Central memory CD4-positive, alpha-beta T cell (primary cell): ENCODE measurements around the gene OR5A2.
A peak's percentile ranks its signal among the peaks of the same experiment; 100 is the strongest.
"Not testable (repeated sequence)": the region's sequence is repeated elsewhere in the genome, so short reads cannot be mapped to it uniquely, and the experiment has no call there.

Experiments
- DNase-seq: peaks from one replicate; pipeline ENCODE4 v3.0.0; 2022
- total RNA-seq, 3 experiments: gene quantifications; one replicate each; lab custom pipeline; 2026; lab: John Stamatoyannopoulos, UW

The OR5A2 gene, protein sequence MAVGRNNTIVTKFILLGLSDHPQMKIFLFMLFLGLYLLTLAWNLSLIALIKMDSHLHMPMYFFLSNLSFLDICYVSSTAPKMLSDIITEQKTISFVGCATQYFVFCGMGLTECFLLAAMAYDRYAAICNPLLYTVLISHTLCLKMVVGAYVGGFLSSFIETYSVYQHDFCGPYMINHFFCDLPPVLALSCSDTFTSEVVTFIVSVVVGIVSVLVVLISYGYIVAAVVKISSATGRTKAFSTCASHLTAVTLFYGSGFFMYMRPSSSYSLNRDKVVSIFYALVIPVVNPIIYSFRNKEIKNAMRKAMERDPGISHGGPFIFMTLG
- total RNA-seq: 0 to 0.04 (median 0) reads per million in 3 experiments

DNA sequence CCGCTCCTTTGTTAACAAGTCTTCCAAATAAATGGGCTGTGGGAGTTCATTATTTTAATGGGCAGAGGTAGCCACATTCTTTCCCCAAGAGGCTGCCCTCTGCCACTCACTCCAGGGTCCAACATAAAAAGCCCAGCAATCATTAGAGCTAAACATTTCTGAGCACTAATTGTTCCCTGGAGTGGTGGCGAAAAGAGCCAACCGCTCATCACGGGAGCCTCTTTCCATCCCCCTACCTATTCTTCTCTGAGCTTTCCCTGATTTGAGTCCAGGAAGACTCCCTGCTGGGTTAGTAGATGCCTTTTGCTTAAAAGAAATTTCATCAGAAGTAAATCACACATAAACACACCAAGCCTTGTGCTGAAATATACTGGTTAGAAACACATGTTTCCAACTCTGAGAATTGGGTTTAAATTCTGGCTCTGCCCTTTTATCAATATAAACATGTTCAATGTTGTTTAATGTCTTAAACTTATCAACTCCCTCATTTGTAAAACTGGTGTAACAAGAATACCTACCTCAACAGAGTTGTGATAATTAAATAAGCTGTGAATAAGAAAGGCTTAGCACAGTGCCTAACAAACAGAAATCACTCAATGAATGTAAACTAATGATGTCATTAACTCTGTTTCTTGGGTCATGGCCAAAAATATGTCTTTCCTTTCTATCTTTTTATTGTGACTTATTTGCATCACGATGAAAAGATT is at the start of gene OR5A2:
Gene OR5A2 (minus strand): TSS at position 53 of the 707 bp plus-strand sequence. CDS start 3,460 bp downstream, outside the sequence.
- no peak for DNase-seq

DNA sequence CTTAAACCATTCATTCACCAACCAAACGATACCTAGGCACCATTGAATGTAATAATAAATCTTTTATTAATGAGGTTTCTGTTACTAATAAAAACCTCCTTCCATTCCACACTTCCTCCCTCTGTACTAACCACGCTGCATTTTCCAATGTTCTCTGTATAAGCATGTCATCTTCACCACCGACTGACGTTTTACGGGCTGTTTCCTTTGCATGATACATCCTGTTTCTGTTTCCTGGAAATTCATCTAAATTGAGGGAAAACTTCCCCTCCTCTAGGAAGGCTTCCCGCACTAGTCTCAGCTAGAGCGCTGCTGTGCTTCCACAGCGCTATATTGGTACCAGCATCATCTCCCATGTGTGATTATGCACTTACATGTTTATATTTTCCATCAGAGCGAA is 49.0 kb upstream of the OR5A2 start:
- DNase-seq: no peak

DNA sequence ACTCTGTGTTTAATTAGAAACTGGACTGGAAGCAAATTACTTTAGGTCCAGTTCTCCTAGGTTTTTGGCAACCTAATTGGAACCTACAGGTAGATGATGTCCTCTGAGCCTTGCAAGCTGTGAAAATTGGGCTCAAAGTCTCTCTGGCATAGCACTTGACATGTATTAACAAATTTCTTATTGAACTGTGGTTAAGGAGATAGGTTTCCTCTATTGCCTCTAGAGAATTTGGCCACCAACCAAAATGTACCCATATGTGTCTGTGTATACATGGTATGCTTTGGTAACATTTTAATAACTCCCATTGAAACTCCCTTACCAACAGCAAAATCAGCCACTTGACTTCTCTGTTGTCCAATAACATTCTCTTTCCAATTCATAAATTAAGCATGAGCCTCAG is 46.8 kb upstream of the OR5A2 start, which contains the start of gene OR4D10:
Gene OR4D10 (plus strand): TSS at position 301 of the 400 bp plus-strand sequence. CDS start 4,115 bp downstream, outside the sequence.
- no peak for DNase-seq

DNA sequence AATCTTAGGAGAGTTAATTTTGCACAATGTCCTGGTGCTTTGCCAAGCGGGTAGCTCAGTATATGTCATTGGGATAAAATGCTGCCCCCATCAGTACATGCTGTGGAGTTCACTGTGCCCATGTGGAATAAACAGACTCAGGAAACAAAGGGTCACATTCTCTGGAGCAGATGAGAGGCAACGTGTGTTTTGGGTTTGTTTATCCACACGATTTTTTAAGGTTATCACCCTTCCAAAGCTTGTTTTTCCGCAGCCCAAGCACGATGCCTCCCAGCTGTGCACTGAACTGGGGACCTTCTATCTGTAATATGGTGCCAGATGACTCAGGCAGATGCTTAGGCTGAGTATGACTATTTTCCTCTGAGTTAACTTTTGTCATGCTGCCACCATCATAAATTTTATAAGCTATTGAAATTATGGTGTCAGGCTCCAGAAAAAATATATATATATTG is 37.0 kb upstream of the OR5A2 start:
- DNase-seq: no peak

DNA sequence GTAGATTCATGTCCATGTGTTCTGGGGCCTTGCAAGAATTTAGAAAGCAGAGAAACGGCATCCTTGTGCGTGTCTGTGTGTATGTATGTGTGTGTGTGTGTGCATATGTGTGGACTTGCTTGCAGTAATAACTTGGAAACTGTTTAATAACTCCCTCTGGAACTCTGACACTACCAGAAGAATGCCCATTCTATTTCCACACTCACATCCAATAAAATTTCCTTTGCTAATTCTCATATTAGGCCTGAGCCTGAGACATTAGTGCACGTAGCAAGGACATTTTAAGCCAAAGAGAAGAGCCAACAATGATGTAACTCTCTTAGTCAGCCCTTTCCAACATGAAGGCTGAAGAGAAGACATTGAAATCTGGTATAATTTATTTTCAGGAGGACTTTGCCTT is 33.7 kb upstream of the OR5A2 start:
- DNase-seq: no peak

DNA sequence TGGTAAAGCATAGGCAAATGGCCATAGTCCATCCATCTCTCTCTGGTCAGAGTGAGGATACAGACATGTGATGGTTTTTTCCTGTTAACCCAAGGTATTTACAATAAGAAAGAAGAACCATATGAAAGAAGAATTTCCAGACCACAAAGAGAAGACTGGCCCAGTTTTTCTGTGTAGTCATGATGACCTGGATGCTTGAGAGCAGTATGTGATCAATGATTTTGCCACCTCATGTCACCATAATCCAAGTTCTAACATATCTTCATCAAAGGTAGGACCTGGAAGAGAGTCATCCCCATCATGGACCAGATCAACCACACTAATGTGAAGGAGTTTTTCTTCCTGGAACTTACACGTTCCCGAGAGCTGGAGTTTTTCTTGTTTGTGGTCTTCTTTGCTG is 30.4 kb upstream of the OR5A2 start, which contains the start of gene OR4D6:
Gene OR4D6 (plus strand): TSS at position 301 of the 400 bp plus-strand sequence. CDS start 0 bp downstream, at position 301.
- no peak for DNase-seq

DNA sequence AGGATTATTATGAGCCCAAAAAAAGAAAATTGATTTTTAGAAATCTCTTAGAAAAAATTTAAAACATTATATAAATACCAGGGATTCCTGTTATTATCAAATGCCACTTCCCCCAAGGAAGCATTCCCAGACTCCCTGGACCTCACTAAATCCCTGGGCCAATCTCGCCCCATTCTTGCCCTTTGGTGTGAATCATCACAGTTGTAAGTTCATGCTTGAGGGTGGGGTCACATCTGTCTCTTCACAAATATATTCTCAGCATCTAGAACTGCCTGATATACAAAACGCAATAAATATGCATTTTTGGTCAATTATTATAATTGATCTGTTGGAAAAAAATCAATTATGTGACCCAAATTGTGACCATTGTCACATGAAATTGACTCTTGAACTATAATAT is 22.3 kb upstream of the OR5A2 start:
- no peak for DNase-seq

DNA sequence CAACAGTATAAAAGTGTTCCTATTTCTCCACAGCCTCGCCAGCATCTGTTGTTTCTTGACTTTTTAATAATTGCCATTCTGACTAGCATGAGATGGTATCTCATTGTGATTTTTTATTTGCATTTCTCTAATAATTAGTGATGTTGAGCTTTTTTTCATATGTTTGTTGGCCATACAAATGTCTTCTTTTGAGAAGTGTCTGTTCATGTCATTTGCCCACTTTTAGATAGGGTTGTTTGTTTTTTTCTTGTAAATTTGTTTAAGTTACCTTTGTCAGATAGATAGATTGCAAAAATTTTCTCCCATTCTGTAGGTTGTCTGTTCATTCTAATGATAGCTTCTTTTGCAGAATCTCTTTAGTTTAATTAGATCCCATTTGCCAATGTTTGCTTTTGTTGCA is 19.4 kb upstream of the OR5A2 start:
- DNase-seq: not testable (repeated sequence)

DNA sequence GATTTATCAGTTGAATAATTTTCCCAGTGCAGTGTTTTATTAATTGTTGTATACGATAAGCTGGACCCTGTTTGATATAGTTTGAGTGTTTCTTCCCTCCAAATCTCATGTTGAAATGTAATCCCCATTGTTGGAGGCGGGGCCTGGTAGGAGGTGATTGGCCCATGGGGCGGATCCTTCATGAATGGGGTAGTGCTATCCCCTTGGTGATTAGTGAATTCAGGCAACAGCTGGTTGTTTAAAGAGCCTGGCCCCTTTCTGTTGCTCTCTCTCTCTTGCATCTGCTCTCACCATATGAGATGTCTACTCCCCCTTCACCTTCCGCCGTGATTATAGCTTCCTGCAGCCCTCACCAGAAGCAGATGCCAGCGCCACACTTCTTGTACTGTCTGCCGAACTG is 11.6 kb upstream of the OR5A2 start:
- DNase-seq: no peak

DNA sequence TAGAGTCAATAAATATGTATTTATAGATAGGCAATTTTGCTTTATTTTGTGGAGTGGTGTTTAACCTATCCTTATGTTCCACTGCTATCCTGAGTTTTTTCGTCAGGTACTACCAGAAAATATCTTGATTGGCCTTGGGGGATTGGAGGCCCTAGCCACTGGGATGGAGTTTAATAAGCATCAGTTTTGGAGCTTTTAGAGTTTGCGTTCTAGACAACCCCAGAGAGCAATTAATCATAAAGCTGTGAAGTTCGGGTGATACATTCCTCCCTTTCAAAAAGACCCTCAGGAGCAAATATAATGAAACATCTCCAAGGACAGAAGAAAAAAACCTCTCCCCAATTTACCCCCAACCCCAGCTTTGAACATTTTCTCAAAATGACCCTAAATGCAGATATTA is 10.0 kb upstream of the OR5A2 start, which contains the start of gene OR5A1:
Gene OR5A1 (plus strand): TSS at position 301 of the 400 bp plus-strand sequence. CDS start 6,700 bp downstream, outside the sequence.
- DNase-seq: no peak

DNA sequence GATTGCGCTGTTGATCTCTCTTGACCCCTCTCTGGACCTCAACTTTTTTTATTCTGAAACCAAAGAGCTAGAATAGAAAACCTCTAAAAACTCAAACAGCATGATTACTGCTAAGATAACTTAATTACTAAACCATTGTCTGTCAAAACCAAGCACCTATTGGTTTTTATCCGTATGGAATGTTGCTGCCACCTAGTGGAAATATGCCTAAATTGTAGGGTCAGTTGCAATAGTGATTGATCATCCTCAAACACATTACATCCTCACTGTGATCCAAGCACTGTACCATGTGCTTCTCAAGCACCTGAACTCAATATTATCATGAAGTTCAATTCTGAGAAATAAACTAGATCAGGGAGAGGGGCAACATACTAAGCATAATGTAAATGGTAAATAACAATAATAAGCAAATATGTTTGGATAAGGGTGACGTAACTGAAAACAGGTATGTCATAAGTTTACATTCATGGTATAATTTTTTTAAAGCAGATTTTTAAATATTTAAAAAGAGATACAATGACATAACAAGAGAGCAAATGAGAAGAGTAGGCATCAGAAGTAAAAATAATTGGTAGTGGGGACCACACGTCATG is 3.8 kb upstream of the OR5A2 start:
- peak; percentile 50 for DNase-seq

DNA sequence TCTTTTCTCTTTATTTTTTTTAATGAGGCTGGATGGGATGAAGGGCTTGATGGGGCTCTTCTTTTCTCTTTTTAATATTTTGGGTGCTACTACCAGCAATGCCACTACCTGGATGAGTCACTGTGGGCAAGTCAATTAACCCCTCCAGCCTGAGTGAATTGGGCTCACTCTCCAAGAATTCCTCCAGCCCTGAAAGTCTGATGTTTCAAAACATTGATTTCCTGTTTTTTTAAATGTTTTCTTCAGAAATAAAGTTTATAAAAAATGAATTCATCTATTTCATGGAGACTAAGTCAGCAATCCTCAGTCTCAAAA is 812 bp upstream of the OR5A2 start:
- DNase-seq: no peak

DNA sequence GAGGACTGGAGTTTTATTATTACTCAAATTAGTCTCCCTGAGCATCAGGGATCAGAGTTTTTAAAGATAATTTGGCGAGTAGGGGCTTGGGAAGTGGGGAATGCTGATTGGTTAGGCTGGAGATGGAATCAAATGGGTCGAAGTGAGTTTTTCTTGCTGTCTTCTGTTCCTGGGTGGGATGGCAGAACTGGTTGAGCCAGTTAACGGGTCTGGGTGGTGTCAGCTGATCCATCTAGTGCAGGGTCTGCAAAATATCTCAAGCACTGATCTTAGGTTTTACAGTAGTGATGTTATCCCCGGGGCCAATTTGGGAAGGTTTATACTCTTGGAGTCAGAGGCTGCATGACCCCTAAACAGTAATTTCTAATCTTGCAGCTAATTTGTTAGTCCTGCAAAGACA is 1.1 kb downstream of the OR5A2 start:
- DNase-seq: no peak

DNA sequence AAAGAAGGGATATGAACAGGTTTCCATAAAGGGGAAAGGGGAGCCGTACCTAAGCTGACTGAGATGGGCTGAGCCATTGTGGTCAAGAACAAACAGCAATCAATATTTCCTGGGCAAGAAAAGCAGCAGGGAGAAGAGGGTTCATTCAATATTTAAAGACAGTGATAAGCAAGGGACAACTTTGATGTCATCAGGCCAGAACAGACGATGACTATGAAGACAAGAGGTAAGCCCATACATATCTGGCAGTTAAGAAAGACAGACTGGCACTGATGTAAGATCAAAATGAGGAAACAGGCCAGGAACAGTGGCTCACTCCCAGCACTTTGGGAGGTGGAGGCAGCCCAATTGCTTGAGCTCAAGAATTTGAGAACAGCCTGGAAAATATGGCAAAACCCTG is 2.4 kb downstream of the OR5A2 start:
- DNase-seq: no peak

DNA sequence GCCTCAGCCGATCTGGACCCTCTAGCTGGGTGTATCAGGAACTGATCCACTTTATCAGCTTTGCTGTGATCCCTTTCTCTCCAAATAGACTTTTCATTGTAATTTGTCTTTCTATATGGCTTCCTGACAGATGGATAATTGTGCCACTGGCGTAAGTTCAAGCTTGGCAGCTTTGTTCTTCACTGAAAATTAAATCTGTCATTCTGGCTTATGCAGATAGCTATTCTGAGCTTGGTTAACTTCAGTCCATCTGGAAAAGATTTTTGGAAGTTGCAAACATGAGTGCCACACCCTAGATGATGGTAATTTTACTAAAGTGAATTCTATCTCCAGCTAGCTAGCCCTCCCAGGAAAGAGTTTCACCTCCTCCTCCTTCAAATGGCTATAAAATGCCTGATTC is 8.1 kb downstream of the OR5A2 start:
- DNase-seq: no peak

DNA sequence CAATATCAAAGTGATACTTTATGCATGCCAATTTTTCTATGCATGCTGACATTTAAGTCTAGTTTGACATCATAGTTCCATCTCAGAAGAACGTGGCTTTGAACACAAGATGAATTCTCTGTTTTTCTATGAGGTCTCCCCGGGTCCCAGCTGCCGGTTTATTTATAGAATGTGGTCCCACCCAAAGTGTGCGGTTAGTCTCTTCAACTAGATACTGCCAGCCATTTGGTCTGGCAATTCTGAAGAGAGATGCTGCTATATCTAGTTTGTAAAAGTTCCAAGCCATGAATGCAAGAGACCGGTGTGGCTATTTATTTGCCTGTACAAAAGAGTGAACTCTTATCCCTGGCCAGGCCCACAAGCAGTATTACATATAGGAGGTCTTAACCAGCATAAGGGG is 9.2 kb downstream of the OR5A2 start:
- DNase-seq: no peak

DNA sequence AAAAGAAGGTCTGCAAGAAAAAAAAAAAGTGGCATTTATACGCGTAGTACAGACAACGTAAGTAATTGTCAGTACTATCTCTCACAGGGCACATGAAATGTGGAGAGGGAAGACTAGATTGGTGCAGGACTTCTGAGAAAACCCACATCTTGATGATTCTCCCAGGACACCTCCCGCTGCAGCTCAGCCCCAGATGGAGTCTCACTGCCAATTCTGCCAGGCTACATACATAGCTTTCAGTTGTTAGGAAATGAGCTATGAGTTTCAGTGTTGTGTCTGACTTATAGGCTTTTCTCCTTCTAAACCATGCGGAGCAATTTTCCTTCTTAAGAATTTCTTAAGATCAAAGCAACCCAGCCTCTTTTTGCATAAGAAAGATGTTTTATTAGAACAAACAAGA is 9.6 kb downstream of the OR5A2 start:
- DNase-seq: no peak

DNA sequence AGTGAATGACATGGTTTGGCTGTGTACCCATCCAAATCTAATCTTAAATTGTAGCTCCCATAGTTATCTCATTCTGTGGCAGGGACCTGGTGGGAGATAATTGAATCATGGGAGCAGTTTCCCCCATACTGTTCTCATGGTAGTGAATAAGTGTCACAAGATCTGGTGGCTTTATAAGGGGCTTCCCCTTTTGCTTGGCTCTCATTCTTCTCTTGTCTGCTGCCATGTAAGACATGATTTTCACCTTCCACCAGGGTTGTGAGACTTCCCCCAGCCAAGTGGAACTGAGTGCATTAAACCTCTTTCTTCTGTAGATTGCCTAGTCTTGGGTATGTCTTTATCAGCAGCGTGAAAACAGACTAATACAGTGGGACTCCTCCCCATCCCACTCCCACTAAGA is 11.1 kb downstream of the OR5A2 start:
- no peak for DNase-seq

DNA sequence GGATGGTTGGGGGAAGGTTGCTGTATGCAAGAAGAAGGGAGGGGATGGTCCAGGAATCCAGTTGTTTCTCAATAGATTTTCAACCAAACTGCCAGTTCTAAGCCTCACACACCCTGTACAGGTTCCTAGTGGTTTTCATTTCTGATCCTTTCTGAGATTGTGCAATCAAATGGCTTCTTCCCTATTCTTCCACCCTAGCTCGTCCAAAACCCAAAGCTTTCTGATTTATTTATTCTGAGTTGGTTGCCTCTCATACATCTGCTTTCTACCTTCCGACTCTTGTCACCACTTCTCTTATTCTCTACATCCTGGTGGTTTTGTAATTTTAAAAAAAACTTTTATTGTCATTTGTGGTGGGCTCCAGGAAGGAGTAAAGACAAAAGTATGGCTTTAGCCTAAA is 12.6 kb downstream of the OR5A2 start:
- no peak for DNase-seq

DNA sequence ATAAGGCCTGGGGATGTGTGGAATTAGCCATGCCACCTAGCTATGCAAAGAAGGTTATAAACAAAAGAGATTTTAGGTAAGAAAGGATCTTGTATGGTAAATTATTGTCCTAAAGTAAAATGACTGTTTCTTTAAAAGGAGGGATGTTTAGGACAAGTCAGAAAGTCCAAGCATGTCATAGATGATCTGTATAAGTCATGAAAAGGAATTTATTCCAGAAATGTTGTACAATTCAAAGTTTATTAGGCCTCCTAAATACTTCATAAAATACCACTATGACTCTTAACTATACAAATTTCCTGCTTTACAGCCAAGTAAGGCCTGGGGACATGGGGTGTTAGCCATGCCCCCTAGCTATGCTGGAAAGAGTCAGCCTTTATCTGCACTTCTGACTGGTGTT is 22.7 kb downstream of the OR5A2 start:
- no peak for DNase-seq

DNA sequence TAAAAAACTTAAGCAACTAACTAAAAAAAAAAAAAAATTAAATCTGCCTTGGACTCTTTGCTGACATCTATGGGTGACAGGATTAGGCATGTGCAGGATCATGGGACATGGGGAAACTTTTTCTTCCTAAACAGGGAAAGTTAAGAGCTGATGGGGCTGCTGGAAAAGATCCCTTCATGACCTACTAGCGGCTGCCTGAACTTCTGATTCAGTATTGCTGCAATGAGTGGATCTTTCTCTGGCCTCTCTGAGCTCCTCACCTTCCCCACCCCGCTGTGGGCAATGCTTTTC is 25.0 kb downstream of the OR5A2 start:
- no peak for DNase-seq

DNA sequence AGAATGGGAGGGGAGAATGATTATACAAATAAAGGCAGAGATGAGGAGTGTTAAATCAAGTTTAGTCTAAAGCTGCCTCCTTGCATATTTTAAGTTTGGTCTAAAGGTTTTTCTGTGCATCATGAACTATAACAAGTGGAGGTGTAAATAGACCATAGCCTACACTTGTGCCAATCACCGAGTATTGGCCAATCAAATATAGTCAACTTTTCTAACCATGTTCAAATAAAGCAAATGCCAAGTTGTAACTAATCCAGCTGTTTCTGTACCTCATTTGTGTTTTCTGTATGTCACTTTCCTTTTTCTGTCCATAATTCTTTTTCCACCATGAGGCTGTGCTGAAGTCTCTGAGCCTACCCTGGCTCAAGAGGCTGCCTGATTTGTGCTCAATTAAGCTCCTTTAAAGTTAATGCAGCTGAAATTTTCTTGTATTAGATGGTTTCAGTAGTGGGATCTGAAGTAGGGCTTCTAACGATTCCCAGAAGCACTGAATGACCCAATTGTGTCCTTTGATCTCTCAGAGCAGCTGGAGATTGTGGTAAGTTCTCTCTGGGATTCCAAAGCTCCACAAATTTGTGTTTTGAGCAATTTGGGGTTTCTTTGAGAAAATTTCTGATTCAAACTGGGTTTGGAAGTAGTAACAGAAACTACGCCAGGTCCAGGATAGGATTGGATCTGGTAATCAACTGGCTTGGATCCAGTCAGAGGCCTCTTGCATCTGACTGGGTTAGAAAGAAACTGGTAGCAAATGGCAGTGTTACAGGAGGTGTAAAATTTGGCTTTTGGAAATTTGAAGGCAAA is 25.6 kb downstream of the OR5A2 start:
- DNase-seq: no peak

DNA sequence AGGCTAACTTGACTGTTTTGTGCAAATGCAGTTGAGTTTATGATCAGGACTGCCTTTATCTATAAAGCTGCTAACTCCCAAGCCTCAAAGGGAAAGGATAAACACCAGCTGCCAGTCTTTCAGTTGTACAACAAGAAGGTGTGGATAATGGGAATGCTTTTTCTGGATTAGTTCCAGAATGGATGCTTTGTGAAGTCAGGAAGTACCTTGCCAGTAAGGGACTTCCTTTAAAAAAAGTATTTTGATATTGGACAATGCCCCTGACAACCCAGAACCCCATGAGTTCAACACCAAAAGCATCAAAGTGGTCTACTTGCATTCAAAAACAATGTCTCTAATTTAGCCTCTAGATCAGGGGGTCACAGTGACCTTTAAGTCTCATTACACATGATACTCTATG is 32.0 kb downstream of the OR5A2 start:
- DNase-seq: no peak
